GM10847 (cell line): ENCODE data around the gene GREM2.

Experiments used
- POLR2A ChIP-seq: IDR thresholded peaks from 2 replicates; pipeline ENCODE4 v1.6.1; 2011; ENCODE audit not compliant: insufficient read length; ENCODE audit errors: extremely low read depth

GREM2 gene

GRCh38 chr1:240467895-240468294 is 144.1 kb downstream of the GREM2 start:
- no peak for TF ChIP-seq POLR2A

GRCh38 chr1:240466509-240466908 is 145.4 kb downstream of the GREM2 start:
- TF ChIP-seq POLR2A, result no peak

- TF ChIP-seq POLR2A, result no peak
These were observed 146.4 kb downstream of the GREM2 start for GRCh38 chr1:240465531-240465940.

GRCh38 chr1:240464099-240464498 is 147.9 kb downstream of the GREM2 start:
- TF ChIP-seq POLR2A, result no peak

GRCh38 chr1:240462766-240463395 is 149.1 kb downstream of the GREM2 start:
- TF ChIP-seq POLR2A, result no peak

- TF ChIP-seq POLR2A, result no peak
These were observed 149.7 kb downstream of the GREM2 start for GRCh38 chr1:240462277-240462676.

- TF ChIP-seq POLR2A, result no peak
These were observed 154.8 kb downstream of the GREM2 start for GRCh38 chr1:240457203-240457602.

GRCh38 chr1:240455228-240455821 is 156.6 kb downstream of the GREM2 start:
- TF ChIP-seq POLR2A, result no peak

- TF ChIP-seq POLR2A, result no peak
These were observed 166.6 kb downstream of the GREM2 start for GRCh38 chr1:240445369-240445768.

- no peak for TF ChIP-seq POLR2A
These were observed 170.3 kb downstream of the GREM2 start for GRCh38 chr1:240441669-240442068.
